Mucosa of rectum (tissue), 2 donors: Measurements from ENCODE around the gene DUSP22.
"Not testable (repeated sequence)": the region's sequence is repeated elsewhere in the genome, so short reads cannot be mapped to it uniquely, and the experiment has no call there.

Experiments used
- H3K27ac ChIP-seq, 2 donors: one replicate each; pipeline ENCODE4 v1.7.0; 2013; ENCODE audit warnings: inconsistent platforms in 2 of 2, low read depth in 2 of 2, low read length in 2 of 2
- H3K27me3 ChIP-seq, 2 donors: one replicate each; pipeline ENCODE4 v1.7.0; 2013; ENCODE audit warnings: low read length in 2 of 2; ENCODE audit not compliant: control insufficient read depth in 2 of 2, insufficient read depth in 2 of 2
- H3K36me3 ChIP-seq, 2 donors: one replicate each; pipeline ENCODE4 v1.7.0; 2013; ENCODE audit warnings: low read length in 2 of 2; ENCODE audit not compliant: control insufficient read depth in 2 of 2, insufficient read depth in 2 of 2
- H3K4me1 ChIP-seq, 2 donors: one replicate each; pipeline ENCODE4 v1.7.0; 2013; ENCODE audit warnings: low read length in 2 of 2, mild to moderate bottlenecking in 1 of 2; ENCODE audit not compliant: control insufficient read depth in 2 of 2, insufficient read depth in 2 of 2
- H3K4me3 ChIP-seq, 2 donors: one replicate each; pipeline ENCODE4 v1.7.0; 2013; ENCODE audit warnings: low read length in 2 of 2
- H3K9ac ChIP-seq, 2 donors: one replicate each; pipeline ENCODE4 v1.7.0; 2013; ENCODE audit warnings: low read length in 2 of 2, low read depth in 1 of 2, mild to moderate bottlenecking in 1 of 2
- H3K9me3 ChIP-seq, 2 donors: one replicate each; pipeline ENCODE4 v1.7.0; 2013; ENCODE audit warnings: low read length in 2 of 2; ENCODE audit not compliant: control insufficient read depth in 2 of 2
- donor health status: healthy.
- donor health status: Normal muscosa, but diverticular disease.

DUSP22 gene

DNA sequence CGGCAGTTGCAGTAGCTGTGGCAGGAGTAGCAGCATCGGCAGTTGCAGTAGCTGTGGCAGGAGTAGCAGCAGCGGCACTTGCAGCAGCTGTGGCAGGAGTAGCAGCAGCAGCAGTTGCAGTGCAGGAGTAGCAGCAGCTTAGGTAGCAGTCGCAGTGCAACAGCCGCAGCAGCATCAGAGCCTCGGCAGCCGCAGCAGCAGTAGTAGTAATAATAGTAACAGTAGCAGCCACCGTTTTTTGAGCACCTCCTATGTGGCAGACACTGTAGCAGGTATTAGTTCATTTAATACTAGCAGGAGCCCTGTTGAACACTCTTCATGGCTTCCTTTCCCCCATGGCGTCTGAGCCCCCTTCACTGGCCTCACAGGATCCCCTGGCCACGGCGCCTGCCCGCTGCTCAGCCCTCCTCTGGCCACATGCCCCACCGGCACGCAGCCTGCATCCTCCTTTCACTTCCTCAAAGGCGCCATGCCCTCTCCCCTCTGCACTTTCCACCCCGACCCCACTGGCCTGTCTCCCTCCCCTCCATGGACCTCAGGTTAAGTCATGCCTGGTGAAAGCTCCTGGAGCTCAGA is 80.1 kb downstream of the DUSP22 start:
- Histone ChIP-seq H3K9ac (no peak overlapping the region), H3K27ac (no peak overlapping the region), H3K27me3 (peaks cover 7 to 15% of the 10 kb centered on the region in 2 donors), H3K9me3 (peaks cover 0 to under 1% of the 10 kb centered on the region in 2 donors), H3K36me3 (no peaks in the 10 kb centered on the region), H3K4me1 (no peaks in the 10 kb centered on the region), H3K4me3 (no peak overlapping the region)

DNA sequence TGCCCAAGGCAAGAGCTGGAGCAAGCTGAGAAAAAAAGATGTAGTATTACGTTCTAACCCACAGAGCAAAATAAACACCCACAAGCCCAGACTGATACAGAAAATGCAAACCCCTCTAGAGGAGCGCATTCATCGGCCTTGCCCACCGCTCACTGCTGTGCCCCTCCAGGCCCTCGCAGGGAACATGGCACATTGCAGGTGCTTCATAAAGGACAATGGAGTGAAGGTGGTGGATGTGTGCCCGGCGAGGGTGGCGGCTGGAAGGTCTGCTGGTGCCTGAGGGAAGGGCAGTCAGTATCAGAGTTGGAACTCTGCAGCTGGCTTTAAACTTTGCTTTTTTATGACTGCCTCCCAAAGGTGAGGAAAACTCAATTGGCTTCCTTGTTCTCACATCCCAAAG is 80.7 kb downstream of the DUSP22 start:
- no peak overlapping the region for H3K27ac ChIP-seq
- H3K4me1 ChIP-seq = no peaks in the 10 kb centered on the region
- peaks cover 7 to 15% of the 10 kb centered on the region in 2 donors for H3K27me3 ChIP-seq
- no peaks in the 10 kb centered on the region for H3K9me3 ChIP-seq
- H3K9ac ChIP-seq = no peak overlapping the region
- no peak overlapping the region for H3K4me3 ChIP-seq
- no peaks in the 10 kb centered on the region for H3K36me3 ChIP-seq

- no peak overlapping the region for H3K9ac ChIP-seq
- peaks cover 7 to 13% of the 10 kb centered on the region in 2 donors for H3K27me3 ChIP-seq
Observed at GRCh38 chr6:373773-374724, 81.8 kb downstream of the DUSP22 start.

GRCh38 chr6:374956-375355 is 82.7 kb downstream of the DUSP22 start:
- H3K36me3 ChIP-seq = no peaks in the 10 kb centered on the region
- H3K9me3 ChIP-seq = no peaks in the 10 kb centered on the region
- peaks cover 9 to 13% of the 10 kb centered on the region in 2 donors for H3K27me3 ChIP-seq
- no peak overlapping the region for H3K9ac ChIP-seq
- H3K4me1 ChIP-seq = no peaks in the 10 kb centered on the region
- H3K27ac ChIP-seq = no peak overlapping the region
- no peak overlapping the region for H3K4me3 ChIP-seq

More at GRCh38 chr6:373773-374724, 81.8 kb downstream of the DUSP22 start:
- H3K4me3 ChIP-seq = no peak overlapping the region
- no peaks in the 10 kb centered on the region for H3K4me1 ChIP-seq
- H3K27ac ChIP-seq = no peak overlapping the region
- H3K9me3 ChIP-seq = no peaks in the 10 kb centered on the region
- H3K36me3 ChIP-seq = no peaks in the 10 kb centered on the region

DNA sequence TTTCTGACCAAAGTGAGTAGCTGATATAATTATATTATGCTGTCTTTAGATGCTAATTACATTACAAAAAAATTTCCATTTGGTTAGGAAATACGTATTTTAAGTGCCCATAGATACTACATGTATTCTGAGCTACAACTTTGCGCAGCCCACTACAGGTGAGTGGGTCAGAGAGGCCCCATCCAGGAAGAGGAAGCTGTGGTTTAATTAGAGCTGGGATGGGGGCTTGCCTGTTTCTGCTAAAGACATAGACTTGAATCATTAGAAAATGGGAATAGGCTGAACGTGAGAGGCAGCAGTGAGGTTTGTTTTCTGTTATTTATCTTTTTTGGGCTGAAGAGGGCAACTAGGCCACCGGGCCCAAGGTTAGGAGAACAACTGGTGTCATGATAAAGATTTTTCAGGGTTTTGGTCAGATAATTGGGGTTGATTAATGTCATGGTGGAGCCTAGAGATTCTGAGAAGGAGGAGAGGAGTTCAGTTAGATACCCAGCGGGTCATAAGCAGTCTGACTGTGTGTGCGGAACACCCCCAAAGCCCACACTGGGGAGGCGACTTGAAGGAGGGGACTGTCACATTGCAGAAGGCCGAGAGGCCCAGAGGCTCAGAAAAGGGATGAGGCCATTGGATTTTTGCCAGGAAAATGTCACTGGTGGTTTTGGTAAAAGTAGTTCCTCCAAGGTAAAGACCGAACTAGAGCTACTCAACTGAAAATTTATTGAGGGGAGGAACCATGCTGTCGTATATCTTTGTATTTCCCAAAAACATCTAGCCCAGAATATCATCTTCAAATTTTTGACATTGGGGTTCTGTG is 84.7 kb downstream of the DUSP22 start:
- Histone ChIP-seq H3K27me3 (peaks cover 4 to 20% of the 10 kb centered on the region in 2 donors), H3K27ac (no peak overlapping the region), H3K4me3 (no peak overlapping the region)

DNA sequence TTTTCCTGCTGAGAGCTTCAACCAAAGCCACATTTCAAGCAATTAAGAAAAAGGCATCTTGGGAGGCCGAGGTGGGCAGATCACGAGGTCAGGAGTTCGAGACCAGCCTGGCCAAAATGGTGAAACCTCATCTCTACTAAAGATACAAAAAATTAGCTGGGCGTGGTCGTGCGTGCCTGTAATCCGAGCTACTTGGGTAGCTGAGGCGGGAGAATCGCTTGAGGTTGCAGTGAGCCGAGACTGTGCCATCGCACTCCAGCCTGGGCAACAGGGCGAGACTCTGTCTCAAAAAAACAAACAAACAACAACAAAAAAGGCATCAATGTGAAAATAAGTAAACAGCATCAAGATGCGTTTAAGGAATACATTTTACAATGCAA is 85.3 kb downstream of the DUSP22 start:
- H3K36me3 ChIP-seq, H3K4me1 ChIP-seq, H3K9ac ChIP-seq, H3K27ac ChIP-seq, H3K9me3 ChIP-seq, H3K4me3 ChIP-seq: not testable (repeated sequence)
- H3K27me3 ChIP-seq = peaks cover 4 to 18% of the 10 kb centered on the region in 2 donors

More for the DNA sequence above, 84.7 kb downstream of the DUSP22 start:
- H3K4me1 ChIP-seq = no peaks in the 10 kb centered on the region
- H3K36me3 ChIP-seq = no peaks in the 10 kb centered on the region
- no peak overlapping the region for H3K9ac ChIP-seq
- H3K9me3 ChIP-seq = no peaks in the 10 kb centered on the region

- no peaks in the 10 kb centered on the region for H3K4me1 ChIP-seq
- no peak overlapping the region for H3K27ac ChIP-seq
- H3K4me3 ChIP-seq = no peak overlapping the region
- H3K27me3 ChIP-seq = peaks cover 4 to 14% of the 10 kb centered on the region in 2 donors
- H3K9ac ChIP-seq = no peak overlapping the region
- H3K36me3 ChIP-seq = no peaks in the 10 kb centered on the region
- no peaks in the 10 kb centered on the region for H3K9me3 ChIP-seq
Observed at GRCh38 chr6:378090-378957, 86.0 kb downstream of the DUSP22 start.

DNA sequence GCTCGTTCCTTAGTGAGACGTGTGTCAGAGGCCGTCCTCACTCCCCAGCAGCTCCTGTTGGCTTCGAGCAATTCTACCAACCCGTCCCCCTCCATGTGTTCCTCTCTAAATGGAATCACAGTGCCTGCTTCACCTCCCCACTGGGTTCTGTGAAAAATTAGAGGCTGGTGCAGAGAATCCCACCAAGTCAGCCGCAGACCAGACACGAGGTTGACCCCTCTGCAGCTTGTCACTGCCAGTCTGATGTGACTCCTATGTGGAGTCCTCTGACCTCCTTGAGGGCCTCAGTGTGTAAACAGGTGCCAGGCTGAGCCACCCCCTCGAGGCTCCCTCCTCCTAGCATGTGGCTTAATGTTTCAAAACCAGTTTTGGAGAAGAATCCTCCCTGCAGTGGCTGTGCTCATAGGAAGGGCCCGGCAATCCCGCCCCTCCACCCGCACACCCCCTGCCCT is 86.7 kb downstream of the DUSP22 start:
- no peaks in the 10 kb centered on the region for H3K9me3 ChIP-seq
- H3K36me3 ChIP-seq = no peaks in the 10 kb centered on the region
- H3K4me1 ChIP-seq = no peaks in the 10 kb centered on the region
- H3K27me3 ChIP-seq = peaks cover 4 to 14% of the 10 kb centered on the region in 2 donors
- no peak overlapping the region for H3K4me3 ChIP-seq
- no peak overlapping the region for H3K9ac ChIP-seq
- H3K27ac ChIP-seq = no peak overlapping the region

- H3K4me3 ChIP-seq = no peak overlapping the region
- peaks cover 4 to 13% of the 10 kb centered on the region in 2 donors for H3K27me3 ChIP-seq
Observed at GRCh38 chr6:379410-380181, 87.3 kb downstream of the DUSP22 start.

More at GRCh38 chr6:379410-380181, 87.3 kb downstream of the DUSP22 start:
- Histone ChIP-seq H3K4me1 (no peaks in the 10 kb centered on the region), H3K9me3 (no peaks in the 10 kb centered on the region), H3K36me3 (no peaks in the 10 kb centered on the region), H3K27ac (no peak overlapping the region), H3K9ac (no peak overlapping the region)
